HPDE6-E6E7 (cell line): ENCODE data around the gene EBF3.

Experiments used
- DNase-seq: peaks from one replicate; pipeline ENCODE4 v3.0.0; 2011; ENCODE audit warnings: missing footprints; ENCODE audit errors: extremely low spot score

EBF3 gene

DNA sequence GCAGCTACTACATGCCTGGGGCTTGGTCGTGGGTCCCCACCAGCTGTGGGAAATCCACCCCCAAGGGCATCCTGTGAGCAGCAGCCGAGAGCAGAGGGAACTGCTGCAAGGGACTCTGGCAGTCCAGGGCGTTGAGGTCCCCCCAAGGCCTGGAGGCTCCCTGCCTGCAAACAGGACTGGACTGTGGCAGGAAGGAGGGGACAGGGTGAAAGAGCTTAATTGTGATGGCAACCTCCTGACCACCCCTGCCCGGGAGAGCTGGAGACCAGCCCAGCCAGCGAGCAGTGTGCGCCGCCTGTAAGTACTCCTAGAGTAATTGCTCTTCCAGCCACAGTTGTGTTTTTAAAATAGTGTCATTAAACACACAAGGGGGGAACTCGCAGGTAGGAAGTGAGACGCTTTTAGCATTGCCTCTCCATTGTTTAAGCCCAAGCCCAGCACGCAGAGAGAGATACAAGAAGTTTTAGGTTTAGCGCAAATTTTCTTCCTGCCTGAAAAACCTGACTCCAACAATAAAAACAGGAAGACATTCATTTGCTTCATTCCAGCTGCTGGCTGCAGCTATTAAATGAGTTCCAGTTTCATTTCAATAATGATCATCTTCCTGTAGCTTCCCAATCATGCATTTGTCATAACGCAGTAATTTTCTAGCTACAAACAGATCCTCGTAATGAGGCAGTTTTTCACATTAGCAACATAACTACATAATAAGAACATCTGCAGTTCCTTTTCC is 111.1 kb downstream of the EBF3 start:
- DNase-seq: no peak

DNA sequence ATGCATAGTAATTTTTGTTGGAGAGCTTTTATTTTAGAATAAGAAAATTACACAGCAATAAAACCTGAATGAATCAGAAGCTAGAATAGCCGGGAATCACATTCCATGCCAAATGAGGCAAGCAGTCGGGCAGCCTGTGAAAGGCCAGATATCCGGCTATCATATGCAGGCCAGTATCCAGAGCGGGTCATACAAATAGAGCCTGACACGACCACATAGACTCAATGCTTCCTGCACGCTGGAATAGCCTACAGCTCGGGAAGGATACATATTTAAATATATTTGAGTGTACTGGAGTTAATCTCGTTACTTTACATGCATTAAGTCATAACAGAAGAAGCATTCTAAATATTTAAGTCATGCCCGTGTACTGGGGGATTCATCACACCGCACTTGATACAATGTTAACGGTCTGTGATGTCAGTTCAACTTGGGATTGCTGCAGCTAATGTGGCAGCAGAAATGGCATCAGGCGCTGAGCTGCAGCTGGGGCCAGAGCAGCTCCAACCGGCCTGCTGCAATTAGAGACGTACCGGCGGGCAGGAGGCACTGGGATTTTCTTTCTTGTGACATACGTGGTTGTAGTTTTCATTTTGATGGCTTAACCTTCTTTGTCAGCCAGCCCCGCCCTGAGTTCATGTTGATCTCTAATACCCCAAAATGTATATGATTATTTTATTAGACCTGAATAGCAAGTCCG is 112.0 kb downstream of the EBF3 start:
- no peak for DNase-seq

- no peak for DNase-seq
Observed at GRCh38 chr10:129850790-129851189, 113.3 kb downstream of the EBF3 start.

DNA sequence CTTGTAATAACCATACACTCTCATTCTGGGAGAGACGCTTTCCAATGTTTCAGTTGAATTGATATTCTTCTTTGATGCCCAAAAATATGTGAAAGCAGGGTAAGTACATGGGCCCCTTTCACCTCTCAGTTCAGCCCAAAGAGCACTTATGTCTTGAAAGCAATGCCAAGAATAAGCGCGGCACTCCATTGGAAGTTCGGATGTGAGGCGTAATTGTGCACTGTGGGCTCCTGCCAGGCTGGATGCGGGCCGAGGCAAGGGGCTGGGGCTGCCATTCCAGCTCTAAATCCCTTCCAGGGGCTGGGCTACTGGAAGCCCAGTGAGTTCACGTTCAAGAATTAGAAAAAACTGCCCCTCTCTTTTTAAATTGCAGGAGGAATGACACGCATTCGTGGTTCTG is 113.8 kb downstream of the EBF3 start:
- no peak for DNase-seq

DNA sequence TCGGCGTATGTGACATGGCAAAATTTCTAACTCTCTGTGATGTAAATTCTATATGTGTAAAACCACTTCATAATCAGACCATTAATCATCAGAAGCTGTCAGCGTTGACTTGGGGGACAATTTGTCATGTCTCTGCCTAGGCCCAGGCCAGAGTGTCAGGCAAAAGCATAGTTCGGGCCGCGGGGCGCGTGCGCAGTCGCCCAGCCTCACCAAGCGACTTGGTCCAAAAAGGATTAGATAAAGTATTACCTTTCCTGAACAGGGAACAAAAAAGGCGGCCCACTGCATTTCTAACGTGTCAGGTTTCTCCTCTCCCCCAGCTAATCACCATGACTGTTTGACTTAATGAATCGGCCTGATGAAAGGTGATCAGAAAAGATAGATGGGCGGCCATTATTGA is 114.2 kb downstream of the EBF3 start:
- no peak for DNase-seq

DNA sequence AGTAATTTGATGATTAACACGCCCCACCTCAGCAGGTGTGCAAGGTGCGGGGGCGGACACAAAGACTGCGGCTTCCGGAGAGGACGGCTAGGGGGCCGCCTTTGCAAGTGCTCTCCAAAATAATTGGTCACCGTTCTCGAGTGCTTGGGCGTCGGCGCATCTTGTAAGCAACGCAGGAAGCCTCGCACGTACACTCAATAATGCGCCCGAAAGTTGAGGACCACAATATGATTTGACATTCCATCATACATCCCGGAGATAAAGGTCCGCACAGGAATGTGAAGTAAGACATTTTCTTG is 114.7 kb downstream of the EBF3 start:
- no peak for DNase-seq

DNA sequence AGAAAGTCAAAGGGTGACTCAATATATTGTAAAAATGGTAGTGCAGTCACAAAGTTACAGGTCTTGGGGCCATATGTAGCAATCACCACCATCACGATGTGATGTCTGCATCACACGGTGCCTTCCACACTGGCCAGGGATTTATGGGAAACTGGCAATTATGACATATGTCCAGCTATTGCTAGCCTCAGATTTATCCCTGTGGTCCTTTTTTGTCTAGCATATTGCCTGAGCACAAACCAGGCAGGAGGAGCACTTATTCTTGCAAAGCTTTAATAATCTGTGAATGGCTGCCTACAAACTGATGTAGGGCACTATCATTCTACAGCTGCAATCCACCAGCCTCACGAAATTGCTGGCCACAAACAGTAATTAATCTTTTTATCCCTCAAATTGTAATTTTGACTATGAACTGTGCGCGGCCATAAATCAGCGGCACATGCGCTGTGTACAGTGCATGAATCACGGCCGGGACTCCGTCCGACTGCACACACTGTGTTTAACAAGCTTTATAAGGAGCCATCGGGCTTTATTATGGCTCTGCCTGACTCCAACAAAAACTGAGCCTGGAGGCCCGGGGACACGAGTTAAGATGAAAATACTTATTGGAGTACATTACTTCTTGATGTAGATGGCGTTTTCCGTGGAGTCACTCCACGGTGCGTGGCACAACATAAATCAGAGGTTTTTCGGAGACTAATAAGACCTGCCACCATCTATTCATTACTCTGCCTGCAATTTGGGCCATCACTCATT is 115.2 kb downstream of the EBF3 start:
- no peak for DNase-seq

- DNase-seq: no peak
Observed at GRCh38 chr10:129847741-129848483, 116.2 kb downstream of the EBF3 start.

DNA sequence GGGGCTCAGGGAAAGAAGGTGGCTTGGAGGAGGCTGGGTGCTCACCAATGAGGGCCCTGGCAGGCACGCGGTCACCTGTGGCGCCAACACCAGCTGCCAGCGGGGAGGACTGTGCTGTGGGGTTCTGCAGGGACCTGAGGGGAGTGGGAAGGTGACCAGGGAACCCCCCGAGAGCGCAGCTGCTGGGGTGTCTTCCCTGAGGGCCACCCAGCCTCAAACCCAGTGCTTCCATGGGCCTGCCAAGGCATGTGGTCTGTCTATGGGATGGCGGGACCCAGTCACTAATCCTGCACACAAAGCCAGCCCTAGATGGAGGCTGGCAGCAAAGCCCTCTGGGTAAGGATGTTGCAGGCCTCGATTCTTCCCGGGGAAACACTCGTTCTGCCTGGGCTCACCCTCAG is 117.1 kb downstream of the EBF3 start:
- no peak for DNase-seq

DNA sequence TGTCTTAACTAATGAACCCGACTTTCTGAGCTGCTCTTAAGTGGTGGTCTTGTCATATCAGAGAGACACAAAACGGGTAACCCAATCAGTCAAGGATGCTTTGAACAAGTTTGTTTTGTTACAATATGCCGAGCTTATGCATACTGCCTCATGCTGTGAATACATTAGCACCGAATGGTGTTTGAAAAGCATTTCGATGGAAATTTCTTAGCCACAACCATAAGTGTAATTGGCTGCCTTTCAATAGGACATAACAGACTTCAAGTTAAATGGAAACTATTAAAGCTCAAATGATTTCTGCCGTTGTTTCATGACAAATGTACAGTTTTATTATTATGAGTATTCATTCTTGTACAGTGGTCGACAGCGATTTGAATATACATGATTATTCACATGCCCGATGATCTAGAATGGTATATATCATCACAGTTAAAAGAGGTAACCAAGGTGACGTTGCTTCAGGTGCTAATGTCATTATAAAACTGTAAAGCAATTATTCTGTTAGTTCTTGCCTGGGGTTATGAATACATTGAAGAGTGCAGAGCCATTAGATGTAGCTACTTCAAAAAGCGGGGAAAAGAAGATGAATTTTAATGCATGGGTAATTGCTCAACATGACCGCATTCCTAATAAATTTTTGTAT is 118.8 kb downstream of the EBF3 start:
- DNase-seq: no peak

DNA sequence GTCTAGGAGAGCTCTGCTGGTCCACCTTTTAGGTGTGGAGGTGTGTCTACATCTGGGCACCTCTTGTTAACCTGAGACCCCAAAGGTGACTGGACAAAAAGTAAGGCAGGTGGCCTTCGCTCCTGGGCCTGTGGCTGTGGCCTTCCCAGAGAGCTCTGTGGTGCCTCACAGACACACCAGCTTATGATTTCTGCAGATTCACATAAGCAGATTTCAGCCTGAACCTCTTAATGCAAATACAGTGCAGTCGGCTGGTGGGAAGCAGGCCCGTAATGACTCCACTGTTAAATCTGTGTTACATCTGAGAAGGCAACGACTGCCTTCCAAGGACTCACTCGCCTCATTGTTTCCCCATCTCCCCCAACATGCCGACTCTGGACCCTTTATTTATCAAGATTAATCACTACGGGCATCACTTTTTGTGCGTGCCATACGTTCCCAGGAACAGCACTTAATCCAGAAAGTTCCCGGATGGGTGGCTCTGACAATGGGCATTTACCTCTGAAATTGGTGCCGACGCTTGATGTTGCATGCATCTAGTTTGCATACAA is 119.8 kb downstream of the EBF3 start:
- no peak for DNase-seq

GRCh38 chr10:129843702-129844101 is 120.4 kb downstream of the EBF3 start:
- no peak for DNase-seq

DNA sequence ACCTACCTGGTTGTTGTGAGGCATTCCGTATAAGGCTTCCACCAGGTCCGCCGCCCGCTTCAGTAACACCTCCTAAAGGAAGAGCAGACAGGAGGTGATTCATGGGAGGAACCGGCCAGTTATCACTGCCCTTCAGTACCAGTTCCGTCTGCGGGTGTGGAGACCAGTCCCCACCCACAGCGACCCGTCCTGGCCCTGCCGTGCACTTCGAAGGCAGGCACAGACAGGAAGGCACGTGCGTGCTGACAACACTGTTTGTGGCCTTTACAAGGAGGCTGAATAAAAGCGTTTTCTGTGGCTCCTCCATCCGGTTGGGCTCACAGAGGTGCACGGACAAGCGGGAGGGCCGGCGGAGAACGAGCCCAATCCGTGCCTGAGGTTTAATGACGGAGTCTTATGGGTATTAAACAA is 120.9 kb downstream of the EBF3 start:
- no peak for DNase-seq

DNA sequence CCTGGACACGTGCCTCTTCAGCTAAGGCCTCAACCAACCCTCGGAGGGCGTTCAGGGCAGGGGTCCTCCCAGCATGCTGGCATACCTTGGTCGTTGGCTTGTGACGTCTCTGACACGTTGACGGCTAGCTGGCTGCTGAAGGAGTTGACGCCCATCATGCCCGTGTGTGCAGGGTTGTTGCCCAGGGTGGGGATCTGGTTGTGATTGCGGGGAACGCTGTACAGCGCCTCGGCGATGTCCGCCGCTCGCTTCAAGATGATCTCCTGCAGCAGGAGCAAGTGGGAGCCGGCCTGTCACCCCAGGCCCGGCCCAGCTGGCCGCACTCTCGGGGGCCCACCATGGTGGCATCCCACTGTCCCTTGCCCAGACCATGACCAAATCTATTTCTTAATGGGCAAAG is 122.0 kb downstream of the EBF3 start:
- DNase-seq: no peak

DNA sequence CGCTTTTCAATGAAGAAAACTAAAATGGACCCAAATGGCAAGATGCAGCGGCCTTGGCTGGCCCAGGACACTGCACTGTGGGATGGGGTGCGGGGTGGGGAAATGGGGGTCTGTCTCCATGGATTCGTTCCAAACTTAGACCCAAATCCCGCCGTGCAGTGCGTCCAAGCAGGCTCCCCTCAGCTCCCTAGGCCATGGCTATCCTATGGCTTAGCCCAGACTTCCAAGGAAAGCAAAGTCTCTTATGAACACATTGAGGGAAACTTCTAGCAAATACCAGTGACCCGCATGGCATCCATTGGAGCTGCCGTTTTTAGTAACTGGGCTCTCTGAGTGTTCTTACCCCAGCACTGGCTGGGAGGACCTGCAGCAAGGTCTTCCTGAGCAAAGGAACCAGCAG is 122.5 kb downstream of the EBF3 start:
- DNase-seq: no peak

GRCh38 chr10:129841071-129841470 is 123.0 kb downstream of the EBF3 start:
- DNase-seq: no peak

- DNase-seq: no peak
Observed at GRCh38 chr10:129840196-129840590, 123.9 kb downstream of the EBF3 start.

- no peak for DNase-seq
Observed at GRCh38 chr10:129839285-129840195, 124.5 kb downstream of the EBF3 start.

DNA sequence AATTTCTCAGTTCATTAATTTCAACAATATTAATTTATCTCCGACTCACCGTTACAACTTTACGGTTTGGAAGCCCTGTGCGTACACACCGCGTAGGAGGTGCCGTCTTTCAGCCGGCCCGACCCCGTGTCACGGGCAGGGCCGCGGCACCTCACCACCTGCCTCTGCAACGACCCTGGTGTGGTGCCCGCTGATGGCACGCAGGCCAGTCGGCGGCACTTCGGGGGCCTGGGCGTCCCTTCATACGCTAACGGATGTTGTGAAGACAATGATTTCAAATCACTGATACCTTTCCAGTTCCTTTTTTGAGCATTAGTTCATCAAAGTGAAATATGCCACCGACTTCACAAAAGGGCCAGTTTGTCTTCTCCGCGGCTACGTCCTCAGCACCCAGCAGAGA is 125.3 kb downstream of the EBF3 start:
- DNase-seq: no peak

DNA sequence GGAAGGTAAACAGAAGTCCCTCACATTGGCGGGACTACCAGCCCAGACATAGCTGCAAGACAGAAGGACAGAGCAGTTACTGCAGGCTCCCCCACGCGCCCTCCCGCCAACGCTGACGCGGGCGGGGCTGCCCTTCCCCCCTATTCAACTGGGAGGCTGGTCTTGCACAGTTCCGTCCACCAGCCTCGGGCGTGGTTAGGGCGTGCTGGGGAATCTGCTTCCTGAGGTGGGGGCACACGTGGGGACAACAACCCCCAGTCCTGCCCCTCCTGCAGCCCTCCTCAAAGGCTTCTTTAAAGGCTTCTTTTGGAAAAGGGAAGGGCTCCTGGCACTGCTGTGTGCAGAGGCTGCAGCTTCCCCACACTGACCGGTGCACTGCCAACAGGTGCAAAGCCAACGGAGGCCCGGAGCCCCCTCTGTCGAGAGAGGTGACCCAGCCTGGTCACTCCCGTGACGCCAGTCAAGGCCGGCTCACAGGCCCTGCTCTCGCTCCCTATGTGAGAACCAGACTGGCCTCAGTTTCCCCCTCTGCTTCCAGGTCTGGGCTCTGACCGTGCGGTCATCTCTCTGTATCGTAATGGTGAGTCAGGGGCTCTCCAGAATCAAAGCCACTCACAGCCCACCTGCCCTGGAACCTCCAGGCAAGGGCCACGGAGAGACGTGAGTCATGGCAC is 126.0 kb downstream of the EBF3 start:
- no peak for DNase-seq
